AG10803 (cell line): ENCODE measurements around the gene C4orf50.

Experiments used
- DNase-seq: peaks from one replicate; pipeline ENCODE4 v3.0.0; 2010; ENCODE audit warnings: low read depth
- H3K4me3 ChIP-seq: 2 replicates; pipeline ENCODE4 v1.5.1; 2011; ENCODE audit warnings: mild to moderate bottlenecking, low read length, control low read depth
- TF ChIP-seq, protein P1 (sequence below): conservative IDR thresholded peaks from 2 replicates; pipeline ENCODE4 v1.5.1; 2011; ENCODE audit warnings: mild to moderate bottlenecking, low read length, control low read depth, inconsistent platforms

Gene C4orf50

DNA sequence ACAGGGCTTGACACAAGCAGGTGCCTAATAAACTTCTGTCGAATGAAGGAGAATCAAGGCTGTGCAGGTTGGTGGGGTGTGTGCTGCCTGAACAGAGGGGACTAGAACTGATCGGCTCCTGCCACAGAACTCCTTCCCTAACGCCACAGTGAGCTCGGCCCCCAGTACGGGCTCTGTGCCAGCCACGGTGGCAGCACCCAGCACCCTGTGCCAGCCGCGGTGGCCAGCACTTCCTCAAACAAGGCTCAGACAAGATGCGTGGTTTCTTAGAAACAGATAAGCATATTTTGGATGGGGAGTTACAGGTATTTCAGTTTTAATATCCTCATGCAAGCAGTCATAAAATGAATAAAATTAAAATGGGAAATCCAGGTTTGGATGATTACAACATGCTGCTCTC lies 26.0 kb upstream of the C4orf50 start:
- TF ChIP-seq, protein P1, sequence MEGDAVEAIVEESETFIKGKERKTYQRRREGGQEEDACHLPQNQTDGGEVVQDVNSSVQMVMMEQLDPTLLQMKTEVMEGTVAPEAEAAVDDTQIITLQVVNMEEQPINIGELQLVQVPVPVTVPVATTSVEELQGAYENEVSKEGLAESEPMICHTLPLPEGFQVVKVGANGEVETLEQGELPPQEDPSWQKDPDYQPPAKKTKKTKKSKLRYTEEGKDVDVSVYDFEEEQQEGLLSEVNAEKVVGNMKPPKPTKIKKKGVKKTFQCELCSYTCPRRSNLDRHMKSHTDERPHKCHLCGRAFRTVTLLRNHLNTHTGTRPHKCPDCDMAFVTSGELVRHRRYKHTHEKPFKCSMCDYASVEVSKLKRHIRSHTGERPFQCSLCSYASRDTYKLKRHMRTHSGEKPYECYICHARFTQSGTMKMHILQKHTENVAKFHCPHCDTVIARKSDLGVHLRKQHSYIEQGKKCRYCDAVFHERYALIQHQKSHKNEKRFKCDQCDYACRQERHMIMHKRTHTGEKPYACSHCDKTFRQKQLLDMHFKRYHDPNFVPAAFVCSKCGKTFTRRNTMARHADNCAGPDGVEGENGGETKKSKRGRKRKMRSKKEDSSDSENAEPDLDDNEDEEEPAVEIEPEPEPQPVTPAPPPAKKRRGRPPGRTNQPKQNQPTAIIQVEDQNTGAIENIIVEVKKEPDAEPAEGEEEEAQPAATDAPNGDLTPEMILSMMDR, result no peak
- DNase-seq, result no peak
- H3K4me3 ChIP-seq, result no peak overlapping the region

DNA sequence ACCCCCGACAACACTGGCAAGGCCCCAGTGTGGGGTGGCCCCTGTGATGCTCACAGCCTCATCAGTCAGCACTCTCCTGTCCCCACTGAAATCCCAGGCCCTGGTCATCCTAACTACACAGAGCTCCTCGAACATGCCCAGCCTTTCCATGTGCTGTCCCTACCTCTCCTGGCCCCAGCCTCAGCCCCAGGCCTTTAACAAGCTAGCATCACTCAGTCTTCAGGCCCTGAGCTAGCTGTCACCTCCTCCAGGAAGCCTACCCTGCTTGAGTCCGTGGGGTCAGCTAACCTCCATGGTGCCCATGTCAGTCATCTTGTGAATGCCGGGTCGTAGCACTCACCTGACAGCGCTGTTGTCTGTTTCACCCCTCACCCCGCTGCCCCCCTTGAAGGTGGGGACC lies 25.6 kb upstream of the C4orf50 start:
- DNase-seq, result no peak
- H3K4me3 ChIP-seq, result no peak overlapping the region
- TF ChIP-seq, protein P1, result no peak

DNA sequence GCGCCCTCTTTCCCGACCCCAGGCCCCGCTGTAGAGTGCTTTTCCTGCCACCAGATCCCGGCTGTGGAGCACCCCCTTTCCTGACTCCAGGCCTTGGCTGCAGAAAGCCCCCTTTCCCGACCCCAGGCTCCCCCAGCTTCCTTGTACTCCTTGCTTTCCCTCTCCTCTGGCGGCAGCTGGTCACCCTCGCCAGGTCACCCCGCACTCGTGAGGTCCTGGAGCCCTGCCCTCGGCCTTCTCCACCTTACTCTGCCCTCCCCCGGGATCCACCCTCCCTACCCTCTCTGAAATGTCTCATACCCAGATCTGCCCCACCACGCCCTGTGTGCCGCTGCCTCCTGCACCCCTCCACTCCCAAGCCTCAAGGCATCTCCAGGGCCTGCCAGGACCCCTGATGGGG lies 25.0 kb upstream of the C4orf50 start:
- TF ChIP-seq, protein P1, result no peak
- H3K4me3 ChIP-seq, result no peak overlapping the region
- DNase-seq, result no peak

DNA sequence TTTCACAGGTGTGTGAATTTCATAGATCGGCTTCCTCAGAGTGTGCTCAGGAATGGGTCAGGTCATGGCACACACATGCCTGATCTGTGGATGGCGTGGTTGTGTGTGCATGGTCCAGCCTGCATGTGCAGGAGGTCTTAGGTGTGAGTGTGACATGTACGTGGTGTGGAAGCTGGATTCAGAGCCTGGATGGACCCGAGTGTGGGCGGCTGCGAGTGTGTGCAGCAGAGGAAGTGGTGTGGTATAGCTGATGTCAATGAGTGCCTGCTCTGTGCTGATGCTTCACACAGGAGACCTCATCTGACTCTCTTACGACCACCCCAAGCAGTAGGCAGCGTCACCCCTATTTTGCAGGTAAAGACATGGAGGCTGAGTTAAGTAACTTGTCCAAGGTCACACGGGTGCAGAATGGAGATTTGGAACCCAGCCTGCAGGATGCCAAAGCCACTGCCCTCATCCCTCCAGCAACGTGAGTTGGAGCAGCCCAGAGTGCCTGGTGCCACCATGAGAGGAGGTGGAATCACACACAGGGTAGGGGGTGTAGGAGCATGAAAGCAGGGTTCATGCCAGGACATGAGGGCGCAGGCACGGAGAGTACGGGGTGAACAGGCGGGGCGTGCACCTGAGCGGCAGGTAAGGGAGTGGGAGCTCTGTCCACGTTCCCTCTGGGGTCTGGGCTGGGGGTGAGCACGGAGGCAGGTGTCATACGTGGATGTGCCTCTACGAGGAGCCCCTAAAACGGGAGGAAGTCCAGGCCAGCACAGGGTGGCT lies 24.2 kb upstream of the C4orf50 start:
- TF ChIP-seq, protein P1, result no peak
- DNase-seq, result no peak
- H3K4me3 ChIP-seq, result no peak overlapping the region

DNA sequence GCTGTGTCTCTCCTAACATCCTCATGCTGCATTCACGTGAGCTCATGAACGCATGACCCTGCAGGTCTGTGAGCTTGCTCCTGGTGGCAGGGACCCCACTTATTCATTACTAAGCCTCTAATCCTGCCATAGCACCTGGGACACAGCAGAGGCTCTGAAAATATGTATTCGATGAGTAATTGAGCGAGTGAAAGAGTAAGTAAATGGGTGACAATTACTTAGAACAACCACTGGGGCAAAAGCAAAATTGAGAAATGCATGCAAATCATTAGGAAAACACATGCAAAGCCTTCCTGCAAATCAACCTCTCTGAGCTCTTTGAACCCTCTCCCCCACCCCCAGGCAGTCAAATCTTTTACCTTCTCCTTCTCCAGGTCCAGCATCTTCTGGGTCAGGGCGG lies 23.6 kb upstream of the C4orf50 start:
- H3K4me3 ChIP-seq, result no peak overlapping the region
- TF ChIP-seq, protein P1, result no peak
- no peak for DNase-seq

DNA sequence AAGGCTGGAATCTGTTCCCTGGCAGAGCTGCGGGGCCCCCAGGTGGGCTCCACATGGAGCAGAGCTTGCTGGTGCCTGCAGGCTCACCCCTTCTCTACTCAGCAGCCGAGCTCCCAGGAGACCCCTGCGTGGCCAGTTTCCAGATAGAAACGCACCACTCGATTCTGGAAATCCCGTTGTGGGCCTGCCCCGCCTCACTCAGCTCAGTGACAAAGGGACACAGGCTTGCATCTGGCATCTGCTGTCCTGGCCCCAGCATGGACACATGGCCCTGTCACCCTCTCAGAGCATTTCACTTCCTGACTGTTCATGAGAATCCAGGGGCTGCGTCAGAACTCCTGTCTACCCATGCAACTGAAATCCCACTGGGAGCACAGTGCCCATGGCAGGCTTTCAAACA lies 20.5 kb upstream of the C4orf50 start:
- no peak for DNase-seq
- TF ChIP-seq, protein P1, result no peak
- no peak overlapping the region for H3K4me3 ChIP-seq

DNA sequence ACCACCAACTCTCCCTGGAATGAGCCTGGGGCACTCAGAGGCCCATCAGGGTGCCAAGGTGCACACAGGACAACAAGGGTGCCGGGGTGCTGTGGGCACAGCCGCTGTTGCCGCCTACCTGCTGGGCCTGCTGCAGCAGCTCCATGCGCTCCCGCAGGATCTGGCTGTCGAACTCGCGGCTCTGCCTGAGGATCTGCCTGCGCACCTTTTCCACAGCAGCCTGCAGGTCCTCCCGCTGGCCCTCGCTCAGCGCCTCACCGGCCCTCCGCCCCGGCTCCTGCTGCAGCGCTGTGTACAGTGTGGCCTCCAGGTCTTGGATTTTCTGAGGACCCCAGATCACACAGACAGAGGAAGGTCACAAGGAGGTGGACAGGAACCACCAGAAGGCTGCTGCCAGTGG lies 17.6 kb upstream of the C4orf50 start:
- H3K4me3 ChIP-seq, result no peak overlapping the region
- no peak for DNase-seq
- TF ChIP-seq, protein P1, result no peak
